ENCODE results near the gene GGCT. TPM values are rescaled to one million over a fixed set of nuclear protein-coding genes. Genes with fewer than 3 reads are reported as not detected.

Gene GGCT, protein sequence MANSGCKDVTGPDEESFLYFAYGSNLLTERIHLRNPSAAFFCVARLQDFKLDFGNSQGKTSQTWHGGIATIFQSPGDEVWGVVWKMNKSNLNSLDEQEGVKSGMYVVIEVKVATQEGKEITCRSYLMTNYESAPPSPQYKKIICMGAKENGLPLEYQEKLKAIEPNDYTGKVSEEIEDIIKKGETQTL
- total RNA-seq = 10 to 100 TPM in 3 of 4 donors, 1 to 10 TPM in 1; 3.6 to 21.3 (median 16.5) TPM

DNA sequence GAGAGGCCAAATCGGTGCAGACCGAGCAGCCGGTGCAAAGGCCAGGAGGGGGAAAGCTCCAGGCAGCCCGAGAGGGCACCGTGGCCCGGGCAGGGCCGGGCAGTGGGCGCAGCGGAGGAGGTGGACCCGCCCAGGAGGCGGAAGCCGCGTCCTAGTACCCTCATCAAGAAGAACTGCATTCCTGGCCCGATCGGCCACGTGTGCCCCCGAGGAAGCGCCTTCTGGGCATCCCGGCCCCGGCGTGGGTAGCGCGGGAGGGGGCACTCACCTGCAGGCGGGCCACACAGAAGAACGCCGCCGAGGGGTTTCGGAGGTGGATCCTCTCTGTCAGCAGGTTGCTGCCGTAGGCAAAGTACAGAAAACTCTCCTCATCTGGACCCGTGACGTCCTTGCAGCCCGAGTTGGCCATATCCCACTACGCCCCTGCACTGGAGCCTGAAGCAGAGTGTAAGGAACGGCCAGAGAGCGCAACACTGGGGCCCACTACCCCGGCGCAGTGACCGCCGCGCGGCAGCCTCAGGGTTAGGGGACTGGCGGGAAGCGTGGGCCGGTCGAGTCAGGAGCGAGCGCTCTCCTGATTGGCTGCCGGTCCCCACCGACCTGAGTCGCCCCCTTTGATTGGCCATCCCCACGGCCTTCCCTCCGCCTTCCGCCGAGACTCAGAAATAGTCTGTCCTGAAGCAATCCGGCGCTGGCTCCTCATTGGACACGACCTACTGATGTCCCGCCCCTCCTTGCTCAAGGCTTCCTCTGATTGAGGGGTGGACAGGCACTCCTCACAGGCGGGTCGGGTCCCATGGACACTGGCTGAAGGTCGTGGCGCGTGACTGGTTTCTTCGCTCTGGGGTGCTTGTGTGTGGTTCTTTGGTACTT, at the start of gene GGCT:
GGCT (minus strand) TSS at position 529 of the 873 bp plus-strand sequence; CDS start at position 409, 120 bp downstream.
- Histone ChIP-seq H3K4me3 (peak within 1 kb of the TSS; percentile 57 to 93 (median 93)), H3K36me3 (no peaks in the 10 kb centered on the region), H3K27me3 (no peaks in the 10 kb centered on the region), H3K4me1 (peaks cover 9 to 20% (median 17%) of the 10 kb centered on the region in 4 donors), H3K9me3 (no peaks in the 10 kb centered on the region), H3K27ac (peak within 1 kb of the TSS; percentile 84 to 90 (median 89))
- in situ Hi-C loops (cut with MboI; ENCODE audit: low pct_ligation_motif_present in 1 of 4, low pct_unique_long_range_greater_than_20kb in 1 of 4, low sequenced_read_pairs in 3 of 4) = no loop called here
- peak; percentile 99 for DNase-seq
- no peak for TF ChIP-seq EP300 (IDR thresholded peaks at IDR 0.05; ENCODE audit: low read depth)
- TF ChIP-seq CTCF (IDR thresholded peaks at IDR 0.05) = peak in 1 of 5 experiments; percentile 8
- peak; percentile 81 to 87 (median 86) for TF ChIP-seq POLR2AphosphoS5 (IDR thresholded peaks at IDR 0.05)
- peak; percentile 85 for TF ChIP-seq POLR2A (IDR thresholded peaks at IDR 0.05)
- 0% methylated on average over 44 of the region's 64 CpGs; no CpG with 5 or more reads in 1 of the 2 donors for WGBS, 2 donors (ENCODE audit: low coverage in 1 of 2)
- intact Hi-C loops (cut with DNase I; ENCODE audit: low total_unique reads) = no loop called here

- Histone ChIP-seq H3K36me3 (peaks cover 0 to 4% (median 0%) of the 10 kb centered on the region in 4 donors), H3K27ac (no peak overlapping the region), H3K4me3 (no peak overlapping the region), H3K4me1 (peaks cover 2 to 9% (median 4%) of the 10 kb centered on the region in 4 donors), H3K9me3 (no peaks in the 10 kb centered on the region), H3K27me3 (no peaks in the 10 kb centered on the region)
- 70 to 88% methylated on average over 1 to 3 of the region's 3 CpGs for WGBS, 2 donors (ENCODE audit: low coverage in 1 of 2)
- no peak for TF ChIP-seq CTCF (IDR thresholded peaks at IDR 0.05)
- intact Hi-C loops (cut with DNase I; ENCODE audit: low total_unique reads) (no loop called here), in situ Hi-C loops (cut with MboI; ENCODE audit: low pct_ligation_motif_present in 1 of 4, low pct_unique_long_range_greater_than_20kb in 1 of 4, low sequenced_read_pairs in 3 of 4) (loop anchor here in 3 of 4 donors (25.0 kb wide), 2 partner anchors 291 to 391 kb away; no protein-coding TSS in a partner anchor)
- no peak for DNase-seq
Measured at GRCh38 chr7:30553546-30553945, 48.9 kb upstream of the GGCT start.

DNA sequence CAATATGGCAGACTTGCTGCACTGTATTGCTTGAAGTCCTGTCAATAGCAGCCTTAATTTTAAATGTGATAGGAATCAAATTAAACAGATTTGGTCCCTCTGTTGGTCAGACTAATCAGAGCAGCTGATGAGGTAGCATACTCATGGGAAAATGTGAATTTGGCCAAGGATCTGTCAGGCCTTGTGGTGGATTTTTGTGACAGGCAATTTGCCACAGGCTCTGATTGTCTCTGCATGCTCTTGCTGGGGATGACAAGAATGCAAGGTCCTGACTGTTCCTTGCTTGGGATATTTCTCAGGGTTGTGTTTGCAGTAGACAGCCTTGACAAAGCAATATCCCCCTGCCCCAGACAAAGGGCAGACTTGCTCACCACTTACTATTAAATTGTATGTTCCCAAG, 48.5 kb upstream of the GGCT start:
- TF ChIP-seq CTCF (IDR thresholded peaks at IDR 0.05) = no peak
- no peak for TF ChIP-seq POLR2A (IDR thresholded peaks at IDR 0.05)
- TF ChIP-seq EP300 (IDR thresholded peaks at IDR 0.05; ENCODE audit: low read depth) = no peak
- no peak for TF ChIP-seq POLR2AphosphoS5 (IDR thresholded peaks at IDR 0.05)
- H3K27ac ChIP-seq = no peak overlapping the region
- peaks cover 0 to 4% (median 0%) of the 10 kb centered on the region in 4 donors for H3K36me3 ChIP-seq
- no peak overlapping the region for H3K4me3 ChIP-seq
- in situ Hi-C loops (cut with MboI; ENCODE audit: low pct_ligation_motif_present in 1 of 4, low pct_unique_long_range_greater_than_20kb in 1 of 4, low sequenced_read_pairs in 3 of 4) (loop anchor here in 3 of 4 donors (25.0 kb wide), 2 partner anchors 291 to 391 kb away; no protein-coding TSS in a partner anchor), intact Hi-C loops (cut with DNase I; ENCODE audit: low total_unique reads) (no loop called here)
- no peaks in the 10 kb centered on the region for H3K27me3 ChIP-seq
- H3K4me1 ChIP-seq = peaks cover 2 to 9% (median 4%) of the 10 kb centered on the region in 4 donors
- DNase-seq = no peak
- H3K9me3 ChIP-seq = no peaks in the 10 kb centered on the region

DNA sequence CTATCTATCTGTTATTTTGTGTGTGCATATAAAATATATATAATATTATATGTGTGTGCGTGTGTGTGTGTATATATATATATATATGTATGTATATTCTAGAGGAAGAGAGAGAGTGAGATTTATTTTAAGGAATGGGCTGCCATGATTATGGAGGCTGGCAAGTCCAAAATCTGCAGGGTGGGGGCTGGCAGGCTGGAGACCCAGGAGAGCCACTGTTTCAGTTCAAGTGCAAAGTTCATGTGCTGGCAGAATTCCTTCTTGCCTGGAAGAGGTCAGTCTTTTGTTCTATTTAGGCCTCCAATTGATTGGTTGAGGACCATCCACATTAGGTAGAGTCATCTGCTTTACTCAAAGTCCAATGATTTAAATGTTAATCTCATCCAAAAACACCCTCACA, 47.7 kb upstream of the GGCT start:
- 14 to 48% methylated on average over 1 of the region's 1 CpG for WGBS, 2 donors (ENCODE audit: low coverage in 1 of 2)
- no peaks in the 10 kb centered on the region for H3K36me3 ChIP-seq
- H3K4me3 ChIP-seq = no peak overlapping the region
- H3K9me3 ChIP-seq = no peaks in the 10 kb centered on the region
- TF ChIP-seq CTCF (IDR thresholded peaks at IDR 0.05) = no peak
- no peak for TF ChIP-seq EP300 (IDR thresholded peaks at IDR 0.05; ENCODE audit: low read depth)
- TF ChIP-seq POLR2A (IDR thresholded peaks at IDR 0.05) = no peak
- no peak for TF ChIP-seq POLR2AphosphoS5 (IDR thresholded peaks at IDR 0.05)
- DNase-seq = no peak
- no peaks in the 10 kb centered on the region for H3K27me3 ChIP-seq
- peaks cover 2 to 9% (median 4%) of the 10 kb centered on the region in 4 donors for H3K4me1 ChIP-seq
- intact Hi-C loops (cut with DNase I; ENCODE audit: low total_unique reads) (no loop called here), in situ Hi-C loops (cut with MboI; ENCODE audit: low pct_ligation_motif_present in 1 of 4, low pct_unique_long_range_greater_than_20kb in 1 of 4, low sequenced_read_pairs in 3 of 4) (loop anchor here in 3 of 4 donors (25.0 kb wide), 2 partner anchors 290 to 390 kb away; no protein-coding TSS in a partner anchor)
- no peak overlapping the region for H3K27ac ChIP-seq
